SW480 (cell line): ENCODE results near the gene GATA5.

ENCODE experiments used
- DNase-seq: peaks from one replicate; pipeline ENCODE4 v3.0.0-alpha.2; 2016; ENCODE audit warnings: low spot score

Gene GATA5

GRCh38 chr20:62487561-62488354 lies 12.0 kb upstream of the GATA5 start:
- no peak for DNase-seq

GRCh38 chr20:62487118-62487517 lies 11.3 kb upstream of the GATA5 start:
- no peak for DNase-seq

GRCh38 chr20:62486484-62486883 lies 10.7 kb upstream of the GATA5 start:
- no peak for DNase-seq

- DNase-seq, result no peak
Measured at GRCh38 chr20:62485701-62486089, 9.9 kb upstream of the GATA5 start.

- no peak for DNase-seq
Measured at GRCh38 chr20:62485062-62485700, 9.4 kb upstream of the GATA5 start.

- DNase-seq, result no peak
Measured at GRCh38 chr20:62484478-62484877, 8.7 kb upstream of the GATA5 start.

GRCh38 chr20:62483613-62484458 lies 8.0 kb upstream of the GATA5 start:
- no peak for DNase-seq

GRCh38 chr20:62482974-62483373 lies 7.2 kb upstream of the GATA5 start:
- DNase-seq, result no peak

GRCh38 chr20:62482146-62482809 lies 6.5 kb upstream of the GATA5 start:
- DNase-seq, result no peak

- no peak for DNase-seq
Measured at GRCh38 chr20:62481425-62482145, 5.8 kb upstream of the GATA5 start.

GRCh38 chr20:62480318-62480717 lies 4.5 kb upstream of the GATA5 start:
- DNase-seq, result no peak

- no peak for DNase-seq
Measured at GRCh38 chr20:62479656-62480055, 3.9 kb upstream of the GATA5 start.

- no peak for DNase-seq
Measured at GRCh38 chr20:62479156-62479555, 3.4 kb upstream of the GATA5 start.

- no peak for DNase-seq
Measured at GRCh38 chr20:62477669-62478455, 2.1 kb upstream of the GATA5 start.

- no peak for DNase-seq
Measured at GRCh38 chr20:62476056-62476838, 452 bp upstream of the GATA5 start.

GRCh38 chr20:62475027-62475771 lies 596 bp downstream of the GATA5 start:
- no peak for DNase-seq

- DNase-seq, result no peak
Measured at GRCh38 chr20:62474604-62475026, 1.2 kb downstream of the GATA5 start.

- no peak for DNase-seq
Measured at GRCh38 chr20:62473717-62474603, 1.8 kb downstream of the GATA5 start.
